T-helper 22 cell (primary cell): Measurements from ENCODE around the gene NR2F2.

ENCODE experiments used
- DNase-seq: peaks from one replicate; pipeline ENCODE4 v3.0.0-alpha.2; 2020; ENCODE audit warnings: low read depth

The NR2F2 gene

GRCh38 chr15:96353930-96354730 lies 23.6 kb downstream of the NR2F2 start:
- DNase-seq = no peak

GRCh38 chr15:96354731-96355567 lies 24.4 kb downstream of the NR2F2 start:
- DNase-seq = no peak

DNA sequence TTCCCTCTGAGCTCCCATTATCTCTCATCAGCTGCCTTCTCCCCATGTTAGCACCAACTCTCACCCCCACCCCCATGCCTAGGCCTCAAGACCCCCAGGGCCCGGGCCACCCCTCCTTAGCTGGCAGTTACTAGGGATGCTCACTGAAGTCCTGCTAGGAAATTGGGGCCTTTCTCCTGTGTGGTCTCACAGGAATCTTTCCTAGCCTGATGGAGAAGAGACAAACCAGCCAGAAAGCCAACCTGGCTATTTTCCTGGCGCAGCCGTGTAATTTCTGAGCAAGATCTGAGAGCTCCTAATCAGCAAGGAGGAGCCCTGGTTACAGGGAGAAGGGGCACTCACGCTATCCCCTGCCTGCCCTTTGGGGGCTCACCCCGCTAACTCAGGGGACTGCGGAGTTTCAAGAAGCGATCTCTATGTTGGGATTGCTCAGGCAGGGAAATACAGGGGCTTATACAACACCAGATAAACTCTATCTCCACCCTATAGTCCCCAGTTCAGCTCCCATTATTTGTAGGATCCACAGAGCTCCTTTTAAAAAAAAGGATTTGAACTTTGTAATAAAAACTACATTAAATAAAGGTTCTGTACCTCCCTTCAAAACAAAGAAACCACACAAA lies 25.2 kb downstream of the NR2F2 start:
- DNase-seq = no peak

DNA sequence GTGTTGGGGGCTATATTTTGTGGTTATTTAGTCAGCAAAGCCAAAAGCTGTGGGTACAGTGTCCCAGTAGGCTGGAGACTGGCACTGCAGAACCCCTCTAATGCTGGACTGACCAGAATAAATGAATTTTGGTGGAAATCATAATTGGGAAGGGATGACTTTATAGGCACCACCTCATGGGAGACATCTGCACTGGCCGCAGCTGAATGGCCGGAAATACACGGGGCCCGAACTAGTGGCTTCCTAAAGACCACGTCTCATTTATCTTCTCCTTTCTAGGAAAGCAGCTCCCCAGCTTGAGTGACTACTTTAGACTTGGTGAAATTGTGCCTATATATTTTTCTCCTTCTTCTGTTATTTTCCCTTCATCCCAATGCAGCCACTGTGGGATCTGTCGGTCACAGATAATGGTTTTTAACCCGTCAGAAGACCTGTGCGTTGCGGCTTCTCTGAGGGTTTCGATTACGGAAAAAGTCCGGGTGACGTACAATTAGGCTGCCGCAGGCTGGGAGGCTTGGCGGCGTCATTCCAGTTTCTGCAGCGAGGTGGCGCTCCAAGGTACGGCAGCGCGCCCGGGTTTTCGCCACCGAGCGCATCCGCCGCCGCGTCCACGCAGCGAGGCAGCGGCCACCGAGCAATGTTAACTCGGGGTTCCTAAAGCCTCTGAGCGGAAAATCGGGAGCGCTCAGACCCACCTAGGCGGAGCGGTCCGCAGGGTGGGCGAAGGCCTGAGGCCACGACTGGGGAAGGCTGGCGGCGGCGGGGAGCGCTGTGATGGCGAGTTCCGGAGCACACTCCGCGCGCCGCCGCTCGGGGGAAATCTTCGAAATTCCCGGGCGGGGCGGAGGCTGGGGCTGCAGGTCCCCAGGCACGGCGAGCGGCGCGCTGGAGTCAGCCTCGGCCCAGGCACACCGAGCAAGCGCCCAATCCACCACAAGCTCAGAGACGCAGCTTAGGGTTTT lies 26.3 kb downstream of the NR2F2 start:
- DNase-seq = no peak

DNA sequence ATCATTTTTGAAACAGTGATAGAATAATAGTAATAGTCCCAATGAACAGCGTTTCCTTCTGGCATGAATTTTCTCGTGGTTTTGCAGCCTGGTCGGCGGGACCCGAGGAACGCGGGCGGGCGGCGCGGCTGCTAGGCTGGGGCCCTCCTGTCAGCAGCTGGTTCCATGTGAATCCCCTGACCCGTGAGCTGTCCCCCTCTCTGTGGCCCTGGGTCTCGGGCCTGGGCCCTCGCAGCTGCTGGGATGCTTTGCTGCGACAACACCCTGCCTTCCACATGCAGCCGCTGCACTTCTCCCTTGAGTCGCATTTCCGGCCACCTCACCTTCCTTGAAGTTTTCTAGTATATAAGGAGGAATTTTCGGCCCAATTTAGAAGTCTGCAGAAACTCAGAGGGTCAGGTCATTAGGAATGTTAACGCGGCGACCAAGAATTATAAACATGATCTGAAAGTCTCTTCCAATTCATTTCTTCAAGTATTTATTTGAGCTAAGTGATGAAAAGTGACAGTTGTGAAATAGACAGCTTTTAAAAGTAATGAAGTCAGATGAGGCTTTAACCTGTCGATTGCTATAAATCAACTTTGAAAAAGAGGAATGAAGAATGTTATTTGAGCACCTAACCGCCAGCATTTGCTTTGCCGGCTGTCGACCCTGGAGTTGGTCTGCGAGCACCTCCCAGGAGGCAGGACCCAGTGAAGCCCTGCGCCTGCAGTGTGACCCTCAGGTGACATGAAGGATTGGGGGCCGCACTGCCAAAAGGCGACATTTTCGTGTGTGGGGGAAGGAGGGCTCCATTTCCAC lies 27.7 kb downstream of the NR2F2 start:
- DNase-seq = no peak

- no peak for DNase-seq
These were observed 28.5 kb downstream of the NR2F2 start for GRCh38 chr15:96358821-96359615.

DNA sequence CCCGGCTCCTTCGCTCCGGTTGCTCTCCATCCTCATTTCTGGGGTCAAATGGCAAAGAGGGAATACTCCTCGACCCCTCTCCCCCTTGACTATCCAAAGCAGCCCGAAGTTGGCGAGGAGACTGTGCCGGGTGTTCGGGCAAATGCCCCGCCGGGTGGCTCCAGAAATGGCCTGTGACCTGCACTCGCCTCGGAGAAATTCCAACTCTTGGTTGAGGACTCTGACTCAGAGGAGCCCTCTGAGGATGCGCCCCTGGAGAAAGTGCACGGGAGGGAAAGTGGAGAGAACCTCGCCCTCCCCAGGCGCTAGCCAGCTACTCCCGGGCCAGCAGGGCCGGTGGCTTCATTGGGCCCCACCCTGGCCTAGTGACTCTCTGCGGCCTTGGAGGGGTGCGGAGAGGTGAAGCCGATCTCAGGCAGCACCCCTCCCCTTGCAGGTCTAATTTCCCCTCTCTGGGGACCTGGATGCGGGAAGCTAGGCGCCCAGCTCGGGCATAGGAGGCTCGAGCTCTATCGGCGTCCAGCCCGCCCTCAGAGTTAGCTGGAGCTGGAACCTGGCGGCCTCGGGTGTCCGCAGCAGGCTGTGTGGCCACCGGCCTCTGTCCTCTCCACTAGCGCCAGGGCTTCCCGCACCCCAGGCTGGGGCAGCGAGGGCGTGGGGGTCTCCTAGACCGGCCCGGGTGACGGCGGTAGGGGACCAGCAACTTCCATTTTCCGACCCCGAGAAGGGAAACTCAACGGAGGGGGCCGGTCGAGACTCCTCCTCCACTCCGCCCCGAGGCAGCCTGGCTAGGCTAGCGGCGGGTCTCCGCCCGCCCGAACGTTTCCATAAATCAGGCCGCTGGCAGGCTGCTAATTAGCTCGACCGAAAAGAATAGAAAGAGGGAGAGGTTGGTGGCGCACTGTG lies 29.4 kb downstream of the NR2F2 start:
- DNase-seq = no peak

DNA sequence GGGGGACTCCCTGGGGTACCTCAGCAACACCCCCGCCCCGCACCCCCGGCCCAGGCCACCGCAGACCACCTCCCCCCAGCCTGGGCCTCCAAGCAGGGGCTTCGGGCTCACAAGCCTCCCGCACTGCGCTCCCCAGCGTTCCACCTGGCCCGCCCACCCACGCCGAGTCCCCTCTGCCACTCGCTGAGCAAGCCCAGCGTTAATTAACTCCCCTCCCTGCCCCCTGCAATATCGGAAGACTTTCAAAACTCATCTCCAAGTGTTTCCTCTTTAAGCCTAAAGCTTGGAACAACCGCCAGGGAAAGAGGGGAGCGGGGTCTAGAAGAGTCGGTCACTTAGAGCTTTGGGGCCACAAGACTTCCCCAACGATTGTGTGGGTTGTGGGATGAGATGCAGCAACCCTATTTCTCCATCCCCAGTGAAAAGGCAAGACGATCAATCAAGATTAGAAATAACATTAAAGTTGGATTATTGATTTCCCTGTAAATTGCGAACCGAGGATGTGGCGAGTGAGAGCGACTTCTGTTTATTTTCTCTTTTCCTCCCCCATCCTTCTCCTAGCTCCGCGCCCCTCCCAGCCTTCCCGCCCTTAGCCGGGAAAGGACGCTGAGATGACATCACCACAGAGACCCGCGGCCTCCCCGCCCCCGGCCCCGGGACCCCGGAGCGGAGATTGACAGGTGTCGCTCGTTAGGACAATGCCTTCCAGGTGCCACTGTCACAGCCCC lies 30.2 kb downstream of the NR2F2 start:
- DNase-seq = no peak

GRCh38 chr15:96361309-96362010 lies 31.0 kb downstream of the NR2F2 start:
- no peak for DNase-seq

- DNase-seq = no peak
These were observed 31.7 kb downstream of the NR2F2 start for GRCh38 chr15:96362011-96362754.

- DNase-seq = no peak
These were observed 32.5 kb downstream of the NR2F2 start for GRCh38 chr15:96362755-96363651.

- DNase-seq = no peak
These were observed 33.2 kb downstream of the NR2F2 start for GRCh38 chr15:96363707-96364106.

DNA sequence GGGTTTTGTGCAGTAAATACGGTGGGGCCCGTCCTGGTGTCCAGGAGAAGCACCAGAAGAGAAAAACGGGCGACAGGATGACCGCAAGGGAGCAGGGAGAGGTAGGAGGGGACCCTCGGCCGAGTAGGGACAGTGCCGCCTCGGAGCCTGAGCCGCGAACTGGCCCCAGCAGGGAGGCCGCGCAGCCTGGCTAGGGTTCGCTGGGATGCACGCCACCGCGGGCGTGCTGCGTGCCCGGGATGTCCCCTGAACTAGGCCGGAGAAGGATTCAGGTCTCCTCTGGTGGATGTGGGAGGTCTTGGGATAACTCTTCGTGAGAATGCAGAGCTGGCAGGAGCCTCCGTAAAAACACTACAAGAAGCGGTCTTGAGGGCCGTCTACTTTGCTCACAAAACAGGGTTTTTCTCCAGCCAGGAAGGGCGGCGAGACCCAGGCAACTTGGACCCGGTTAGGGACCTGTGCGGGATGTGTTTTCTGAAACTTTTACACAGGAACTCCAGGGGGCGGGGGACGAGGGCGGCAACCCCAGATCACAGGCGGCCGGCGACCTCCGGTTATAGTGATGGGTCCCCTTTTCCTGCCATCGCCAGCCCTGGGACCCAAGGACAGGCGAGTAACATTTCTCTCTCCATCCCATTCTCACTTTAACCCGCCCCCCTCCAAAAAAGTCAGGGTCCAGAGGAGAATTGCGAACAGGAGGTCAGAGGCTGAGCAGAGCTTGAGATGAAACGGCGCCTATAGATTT lies 35.5 kb downstream of the NR2F2 start:
- DNase-seq = no peak

GRCh38 chr15:96366526-96366877 lies 36.0 kb downstream of the NR2F2 start:
- DNase-seq = no peak
